ENCODE results near the gene ADM2. TPM values are rescaled to one million over a fixed set of nuclear protein-coding genes. Genes with fewer than 3 reads are reported as not detected.

Gene ADM2
- total RNA-seq, 5 donors from 2014 or later (not counting 1 experiment from before 2014, with no cell fraction given), result 1.5 to 11.3 (median 10.7) TPM

DNA sequence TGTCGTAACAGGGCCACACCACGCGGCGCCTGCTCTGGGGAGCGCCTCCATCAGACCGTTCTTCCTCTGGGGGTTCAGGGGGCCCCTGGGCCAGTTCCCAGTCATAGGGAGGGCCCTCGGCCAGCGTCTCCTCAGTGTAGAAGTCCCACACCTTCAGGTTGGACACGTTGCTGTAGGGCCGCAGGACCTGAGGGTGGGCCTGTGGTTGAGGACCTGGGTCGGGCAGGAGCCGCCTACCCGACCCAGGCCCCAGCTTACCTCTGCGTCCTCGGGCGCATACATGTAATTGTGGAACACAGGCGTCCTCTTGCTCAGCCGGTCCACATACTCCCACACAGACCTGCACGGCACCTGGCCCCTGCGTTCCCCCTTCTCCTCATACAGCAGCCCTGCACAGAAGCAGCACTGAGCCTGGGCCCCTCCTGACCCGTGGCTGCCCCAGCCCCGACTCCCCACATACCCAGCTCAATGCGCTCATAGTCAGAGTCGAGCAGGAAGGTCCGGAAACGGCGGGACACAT lies 26.7 kb upstream of the ADM2 start:
- ATAC-seq (replicated peaks in 1 of 4) (no peak), DNase-seq (no peak)
- peaks cover 34% of the 10 kb centered on the region for H3K36me3 Mint-ChIP-seq
- Histone ChIP-seq H3K9me3 (no peaks in the 10 kb centered on the region), H3K27me3 (replicated peaks in 1 of 2; ENCODE audit: control insufficient read depth in 2 of 2, extremely low read depth in 1 of 2, insufficient read depth in 2 of 2, low read length in 1 of 2) (no peaks in the 10 kb centered on the region), H3K4me3 (ENCODE audit: control insufficient read depth in 1 of 2, extremely low read depth in 1 of 2, low read length in 1 of 2) (no peak overlapping the region), H3K36me3 (ENCODE audit: control insufficient read depth in 2 of 2, extremely low read depth in 1 of 2, insufficient read depth in 1 of 2, low read length in 1 of 2) (peaks cover 27 to 76% of the 10 kb centered on the region in 2 donors), H3K27ac (ENCODE audit: low read length) (no peak overlapping the region), H3K4me1 (ENCODE audit: control insufficient read depth in 1 of 2, extremely low read depth in 1 of 2, insufficient read depth in 2 of 2, low read length in 2 of 2) (peaks cover 0 to 8% of the 10 kb centered on the region in 2 experiments)
- H3K27ac Mint-ChIP-seq, result no peak overlapping the region
- ChIA-PET POLR2A (no interaction called here), CTCF (no interaction called here)
- no peak overlapping the region for H3K4me3 Mint-ChIP-seq
- H3K4me1 Mint-ChIP-seq, result peaks cover 8 to 12% (median 9%) of the 10 kb centered on the region in 3 donors
- 99% methylated on average over 25 of the region's 27 CpGs for WGBS (ENCODE audit: insufficient coverage)
- H3K27me3 Mint-ChIP-seq, result no peaks in the 10 kb centered on the region
- H3K9me3 Mint-ChIP-seq, result no peaks in the 10 kb centered on the region

DNA sequence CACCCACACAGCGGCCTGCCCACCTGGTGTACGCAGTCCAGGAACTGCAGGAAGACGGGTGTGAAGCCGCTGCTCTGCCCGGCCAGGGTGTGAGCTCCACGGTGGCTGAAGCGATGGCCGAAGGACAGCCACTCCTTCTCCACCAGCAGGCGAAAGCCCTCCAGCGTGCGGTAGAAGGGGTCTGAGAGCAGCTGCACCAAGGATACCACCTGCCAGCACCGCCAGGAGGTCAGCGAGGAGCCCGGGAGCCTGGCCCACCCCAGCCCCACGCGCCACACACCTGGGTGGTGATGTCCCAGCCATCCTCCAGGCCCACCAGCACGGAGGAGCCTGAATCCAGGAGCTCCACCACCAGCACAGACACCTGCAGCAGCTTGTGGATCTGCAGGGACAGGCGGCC lies 26.1 kb upstream of the ADM2 start:
- H3K27me3 Mint-ChIP-seq, result no peaks in the 10 kb centered on the region
- CTCF ChIA-PET, result no interaction called here
- H3K4me3 ChIP-seq (ENCODE audit: control insufficient read depth in 1 of 2, extremely low read depth in 1 of 2, low read length in 1 of 2), result no peak overlapping the region
- 97% methylated on average over 14 of the region's 18 CpGs for WGBS (ENCODE audit: insufficient coverage)
- no peaks in the 10 kb centered on the region for H3K27me3 ChIP-seq (replicated peaks in 1 of 2; ENCODE audit: control insufficient read depth in 2 of 2, extremely low read depth in 1 of 2, insufficient read depth in 2 of 2, low read length in 1 of 2)
- no peak overlapping the region for H3K27ac Mint-ChIP-seq
- peaks cover 32% of the 10 kb centered on the region for H3K36me3 Mint-ChIP-seq
- ATAC-seq (replicated peaks in 1 of 4) (no peak), DNase-seq (no peak)
- H3K4me1 ChIP-seq (ENCODE audit: control insufficient read depth in 1 of 2, extremely low read depth in 1 of 2, insufficient read depth in 2 of 2, low read length in 2 of 2), result peaks cover 0 to 5% of the 10 kb centered on the region in 2 experiments
- POLR2A ChIA-PET, result no interaction called here
- H3K9me3 Mint-ChIP-seq, result no peaks in the 10 kb centered on the region
- no peak overlapping the region for H3K4me3 Mint-ChIP-seq
- H3K4me1 Mint-ChIP-seq, result peaks cover 5 to 9% (median 6%) of the 10 kb centered on the region in 3 donors
- H3K36me3 ChIP-seq (ENCODE audit: control insufficient read depth in 2 of 2, extremely low read depth in 1 of 2, insufficient read depth in 1 of 2, low read length in 1 of 2), result peaks cover 32 to 77% of the 10 kb centered on the region in 2 donors
- no peak overlapping the region for H3K27ac ChIP-seq (ENCODE audit: low read length)
- H3K9me3 ChIP-seq, result no peaks in the 10 kb centered on the region

DNA sequence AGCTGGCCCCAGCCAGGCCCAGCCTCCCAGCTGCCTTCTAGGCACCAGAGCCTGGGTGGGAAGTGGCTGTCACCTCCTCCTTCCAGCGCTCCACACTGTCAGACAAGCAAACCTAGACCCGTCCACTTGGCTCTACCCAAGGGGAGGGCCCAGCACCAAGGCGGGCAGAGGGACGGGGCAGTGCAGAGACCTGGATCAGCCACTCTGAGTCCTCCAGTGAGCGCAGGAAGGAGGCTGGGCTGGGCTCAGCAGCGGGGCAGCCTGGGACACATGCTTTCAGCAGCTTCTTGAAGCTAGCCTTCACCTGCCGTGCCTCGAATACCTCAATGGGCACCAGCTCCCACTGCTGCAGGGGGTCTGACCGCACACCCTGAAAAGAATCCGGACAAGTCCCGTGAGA lies 25.3 kb upstream of the ADM2 start:
- Histone ChIP-seq H3K27me3 (replicated peaks in 1 of 2; ENCODE audit: control insufficient read depth in 2 of 2, extremely low read depth in 1 of 2, insufficient read depth in 2 of 2, low read length in 1 of 2) (no peaks in the 10 kb centered on the region), H3K4me3 (ENCODE audit: control insufficient read depth in 1 of 2, extremely low read depth in 1 of 2, low read length in 1 of 2) (no peak overlapping the region), H3K27ac (ENCODE audit: low read length) (no peak overlapping the region), H3K4me1 (ENCODE audit: control insufficient read depth in 1 of 2, extremely low read depth in 1 of 2, insufficient read depth in 2 of 2, low read length in 2 of 2) (peaks cover 0 to 5% of the 10 kb centered on the region in 2 experiments), H3K9me3 (no peaks in the 10 kb centered on the region), H3K36me3 (ENCODE audit: control insufficient read depth in 2 of 2, extremely low read depth in 1 of 2, insufficient read depth in 1 of 2, low read length in 1 of 2) (peaks cover 28 to 77% of the 10 kb centered on the region in 2 donors)
- peaks cover 35% of the 10 kb centered on the region for H3K36me3 Mint-ChIP-seq
- WGBS (ENCODE audit: insufficient coverage), result 90% methylated on average over 6 of the region's 11 CpGs
- H3K27me3 Mint-ChIP-seq, result no peaks in the 10 kb centered on the region
- DNase-seq (no peak), ATAC-seq (replicated peaks in 1 of 4) (no peak)
- H3K4me3 Mint-ChIP-seq, result no peak overlapping the region
- no peaks in the 10 kb centered on the region for H3K9me3 Mint-ChIP-seq
- CTCF ChIA-PET, result no interaction called here
- H3K4me1 Mint-ChIP-seq, result peaks cover 3 to 9% (median 5%) of the 10 kb centered on the region in 3 donors
- H3K27ac Mint-ChIP-seq, result no peak overlapping the region
- POLR2A ChIA-PET, result no interaction called here

DNA sequence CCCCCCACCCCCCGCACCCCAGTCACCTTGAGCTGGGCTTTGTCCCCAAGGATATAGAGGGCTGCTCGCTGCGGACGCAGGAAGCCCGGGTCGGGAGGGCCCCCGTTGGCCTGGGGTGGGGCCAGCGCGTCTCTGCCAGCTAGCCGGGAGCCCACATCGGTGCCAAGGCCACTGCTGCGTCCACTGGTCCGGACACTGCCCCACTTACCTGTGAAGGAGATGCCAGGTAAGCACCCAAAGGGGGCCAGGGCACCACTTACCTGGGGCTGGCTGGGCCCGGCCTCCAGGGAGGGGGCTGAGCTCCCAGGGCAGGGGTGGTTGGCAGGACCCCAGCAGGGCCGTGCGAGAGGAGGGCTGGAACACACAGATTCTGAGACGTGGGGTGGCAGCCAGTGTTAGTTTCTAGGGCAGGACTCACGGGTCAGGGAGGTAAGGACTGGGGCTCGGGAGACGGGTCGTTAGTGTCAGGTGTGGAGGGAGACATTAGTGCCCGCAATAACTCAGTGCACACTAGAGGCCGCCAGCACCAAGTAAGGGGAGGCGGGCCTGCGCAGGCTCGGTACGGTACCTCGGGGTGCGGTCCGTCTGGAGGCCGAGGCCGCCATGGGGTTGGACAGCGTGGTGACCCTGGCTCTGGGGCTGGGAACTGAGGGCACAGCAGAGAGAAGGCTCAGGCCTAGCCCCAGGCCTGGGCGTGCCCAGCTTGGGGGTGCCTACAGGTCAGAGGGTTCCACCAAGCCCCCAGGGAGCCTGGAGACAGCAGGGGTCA lies 24.7 kb upstream of the ADM2 start:
- no peaks in the 10 kb centered on the region for H3K27me3 Mint-ChIP-seq

DNA sequence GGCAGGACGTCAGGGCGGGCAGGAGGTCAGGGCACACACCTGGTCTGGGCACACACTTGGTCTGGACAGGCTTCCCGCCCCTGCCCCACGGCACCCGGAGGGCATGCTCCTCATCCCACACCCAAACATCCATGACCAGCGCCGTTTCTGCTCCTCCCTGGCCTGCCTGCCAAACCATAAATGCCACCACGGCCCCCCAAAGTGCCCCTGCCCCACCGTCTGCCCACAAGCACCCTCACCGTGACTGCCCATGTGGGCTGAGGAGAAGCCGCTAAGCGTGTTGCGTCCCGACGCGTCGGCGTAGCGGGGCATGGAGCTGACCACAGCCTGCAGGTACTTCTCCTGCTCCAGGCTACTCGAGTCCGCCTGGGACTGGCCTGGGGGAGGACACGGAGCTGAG lies 22.3 kb upstream of the ADM2 start:
- H3K27me3 ChIP-seq (replicated peaks in 1 of 2; ENCODE audit: control insufficient read depth in 2 of 2, extremely low read depth in 1 of 2, insufficient read depth in 2 of 2, low read length in 1 of 2), result no peaks in the 10 kb centered on the region
- no peak overlapping the region for H3K27ac ChIP-seq (ENCODE audit: low read length)
- POLR2A ChIA-PET, result no interaction called here
- CTCF ChIA-PET, result interaction anchor here in 1 of 2 donors (0.5 kb wide), 1 partner anchor 21 kb away, joined by 3 read pairs; no protein-coding TSS in a partner anchor
- H3K4me1 ChIP-seq (ENCODE audit: control insufficient read depth in 1 of 2, extremely low read depth in 1 of 2, insufficient read depth in 2 of 2, low read length in 2 of 2), result peaks cover 0 to 5% of the 10 kb centered on the region in 2 experiments
- Mint-ChIP-seq H3K9me3 (no peaks in the 10 kb centered on the region), H3K4me3 (no peak overlapping the region), H3K4me1 (peaks cover 0 to 2% (median 1%) of the 10 kb centered on the region in 3 donors), H3K27ac (no peak overlapping the region), H3K27me3 (no peaks in the 10 kb centered on the region), H3K36me3 (peaks cover 35% of the 10 kb centered on the region)
- H3K36me3 ChIP-seq (ENCODE audit: control insufficient read depth in 2 of 2, extremely low read depth in 1 of 2, insufficient read depth in 1 of 2, low read length in 1 of 2), result peaks cover 38 to 95% of the 10 kb centered on the region in 2 donors
- DNase-seq, result no peak
- ATAC-seq (replicated peaks in 1 of 4), result no peak
- no peaks in the 10 kb centered on the region for H3K9me3 ChIP-seq
- H3K4me3 ChIP-seq (ENCODE audit: control insufficient read depth in 1 of 2, extremely low read depth in 1 of 2, low read length in 1 of 2), result no peak overlapping the region
- 94% methylated on average over 16 of the region's 22 CpGs for WGBS (ENCODE audit: insufficient coverage)

More for the DNA sequence above, 24.7 kb upstream of the ADM2 start:
- POLR2A ChIA-PET, result no interaction called here
- no peak overlapping the region for H3K27ac ChIP-seq (ENCODE audit: low read length)
- peak in 1 of 35 experiments; percentile 37 for DNase-seq
- peaks cover 0 to 7% (median 3%) of the 10 kb centered on the region in 3 donors for H3K4me1 Mint-ChIP-seq
- H3K36me3 ChIP-seq (ENCODE audit: control insufficient read depth in 2 of 2, extremely low read depth in 1 of 2, insufficient read depth in 1 of 2, low read length in 1 of 2), result peaks cover 30 to 82% of the 10 kb centered on the region in 2 donors
- H3K4me3 Mint-ChIP-seq, result no peak overlapping the region
- H3K27me3 ChIP-seq (replicated peaks in 1 of 2; ENCODE audit: control insufficient read depth in 2 of 2, extremely low read depth in 1 of 2, insufficient read depth in 2 of 2, low read length in 1 of 2), result no peaks in the 10 kb centered on the region
- H3K4me1 ChIP-seq (ENCODE audit: control insufficient read depth in 1 of 2, extremely low read depth in 1 of 2, insufficient read depth in 2 of 2, low read length in 2 of 2), result peaks cover 0 to 5% of the 10 kb centered on the region in 2 experiments
- CTCF ChIA-PET, result interaction anchor here in 1 of 2 donors (1.1 kb wide), 1 partner anchor 69 kb away, joined by 3 read pairs; the partner anchor contains the start of gene SCO2
- WGBS (ENCODE audit: insufficient coverage), result 90% methylated on average over 32 of the region's 34 CpGs
- H3K36me3 Mint-ChIP-seq, result peaks cover 31% of the 10 kb centered on the region
- peak overlapping the region; percentile 46 to 61 for H3K27ac Mint-ChIP-seq
- no peak overlapping the region for H3K4me3 ChIP-seq (ENCODE audit: control insufficient read depth in 1 of 2, extremely low read depth in 1 of 2, low read length in 1 of 2)
- no peaks in the 10 kb centered on the region for H3K9me3 ChIP-seq
- H3K9me3 Mint-ChIP-seq, result no peaks in the 10 kb centered on the region
- ATAC-seq (replicated peaks in 1 of 4), result peak in 3 of 4 experiments; percentile 20 to 52 (median 39)

DNA sequence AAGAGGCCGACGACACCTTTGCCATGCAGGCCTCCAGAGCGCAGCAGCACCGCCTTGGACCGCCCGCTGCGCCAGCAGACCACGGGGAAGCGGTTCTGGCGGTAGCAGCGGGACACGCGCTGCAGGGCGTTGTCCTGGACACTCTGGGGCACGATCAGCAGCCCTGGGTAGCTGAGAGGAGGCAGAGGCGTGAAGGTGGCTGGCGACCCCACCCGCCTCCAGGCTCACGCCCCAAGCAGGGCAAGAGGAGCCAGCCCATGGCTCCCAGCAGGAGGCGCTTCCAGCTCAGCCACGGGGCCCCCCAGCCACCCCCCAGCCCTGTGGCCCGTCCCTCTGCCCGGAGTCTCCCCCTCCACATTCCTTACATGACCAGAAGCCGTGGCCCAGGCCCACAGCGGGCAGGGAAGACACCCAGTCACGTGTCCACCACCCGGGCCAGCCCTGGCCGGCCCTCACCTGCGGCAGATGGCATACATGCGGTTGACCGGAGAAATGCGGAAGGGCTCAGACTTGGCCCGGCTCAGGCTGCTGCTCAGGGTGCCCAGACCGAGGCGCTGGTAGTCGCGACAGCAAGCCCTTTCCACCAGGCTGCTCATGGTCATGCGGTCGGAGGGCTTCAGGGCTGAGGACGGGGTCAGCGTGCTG lies 21.7 kb upstream of the ADM2 start:
- Mint-ChIP-seq H3K4me1 (peaks cover 0 to 2% (median 1%) of the 10 kb centered on the region in 3 donors), H3K27ac (no peak overlapping the region), H3K36me3 (peaks cover 35% of the 10 kb centered on the region), H3K4me3 (no peak overlapping the region), H3K9me3 (no peaks in the 10 kb centered on the region), H3K27me3 (no peaks in the 10 kb centered on the region)
- Histone ChIP-seq H3K9me3 (no peaks in the 10 kb centered on the region), H3K4me1 (ENCODE audit: control insufficient read depth in 1 of 2, extremely low read depth in 1 of 2, insufficient read depth in 2 of 2, low read length in 2 of 2) (peaks cover 0 to 5% of the 10 kb centered on the region in 2 experiments), H3K4me3 (ENCODE audit: control insufficient read depth in 1 of 2, extremely low read depth in 1 of 2, low read length in 1 of 2) (no peak overlapping the region), H3K36me3 (ENCODE audit: control insufficient read depth in 2 of 2, extremely low read depth in 1 of 2, insufficient read depth in 1 of 2, low read length in 1 of 2) (peaks cover 32 to 95% of the 10 kb centered on the region in 2 donors), H3K27me3 (replicated peaks in 1 of 2; ENCODE audit: control insufficient read depth in 2 of 2, extremely low read depth in 1 of 2, insufficient read depth in 2 of 2, low read length in 1 of 2) (no peaks in the 10 kb centered on the region), H3K27ac (ENCODE audit: low read length) (no peak overlapping the region)
- no peak for DNase-seq
- peak in 3 of 4 experiments; percentile 17 to 30 (median 22) for ATAC-seq (replicated peaks in 1 of 4)
- ChIA-PET CTCF (no interaction called here), POLR2A (no interaction called here)
- 94% methylated on average over 39 of the region's 41 CpGs for whole genome bisulfite sequencing (ENCODE audit: insufficient coverage)
